Panc1 (cell line): ENCODE measurements around the gene CEMIP. TPM values are rescaled to one million over a fixed set of nuclear protein-coding genes. Genes with fewer than 3 reads are reported as not detected.

ENCODE experiments used
- ATAC-seq: fragments of 200-7000 bp; cut with Tn5 transposase; 2 replicates; pipeline ENCODE4 v1.9.1; 2020; ENCODE audit warnings: mild to moderate bottlenecking, moderate library complexity
- BruUV-seq: library from RNA; stranded (reverse); fragments of 400-500 nt; replicated peaks from 2 replicates; lab custom pipeline; 2021; lab: Mats Ljungman, UMichigan
- CTCF ChIA-PET: fragments of 300-600 bp; sonication (Branson Sonifier 250); formaldehyde crosslinking; loops from one replicate; lab custom pipeline; 2022; ENCODE audit warnings: antibody characterized with exemption; lab: Charles Lee
- POLR2A ChIA-PET: fragments of 300-600 bp; sonication (Branson Sonifier 250); formaldehyde crosslinking; loops from one replicate; lab custom pipeline; 2022; ENCODE audit warnings: antibody characterized with exemption; lab: Charles Lee
- DNase-seq: peaks from one replicate; pipeline ENCODE4 v3.0.0-alpha.2; 2010; ENCODE audit warnings: low read depth, low spot score
- H3K27ac ChIP-seq: 2 replicates; pipeline ENCODE4 v1.5.1; 2011; ENCODE audit warnings: mild to moderate bottlenecking, low read length, inconsistent platforms
- H3K27me3 ChIP-seq: fragments of 200-500 bp; sonication (Bioruptor generic); 2 replicates; pipeline ENCODE4 v1.6.0; 2014; ENCODE audit warnings: low read length, inconsistent platforms; ENCODE audit not compliant: control insufficient read depth, insufficient read depth
- H3K36me3 ChIP-seq: fragments of 200-500 bp; sonication (Bioruptor generic); 2 replicates; pipeline ENCODE4 v1.5.1; 2014; ENCODE audit warnings: inconsistent platforms, mild to moderate bottlenecking, low read length, moderate library complexity; ENCODE audit not compliant: control insufficient read depth, insufficient read depth
- H3K4me1 ChIP-seq: 2 replicates; pipeline ENCODE4 v1.5.1; 2011; ENCODE audit warnings: inconsistent platforms, mild to moderate bottlenecking, low read length, moderate library complexity; ENCODE audit not compliant: control insufficient read depth, insufficient read depth
- H3K4me3 ChIP-seq, 2 experiments: 2 replicates each; pipeline ENCODE4 v1.5.1; 2011 to 2012; ENCODE audit warnings: low read depth in 2 of 2, low read length in 2 of 2, mild to moderate bottlenecking in 2 of 2, inconsistent platforms in 1 of 2, moderate library complexity in 1 of 2
- H3K9me3 ChIP-seq: fragments of 200-500 bp; sonication (Bioruptor generic); 2 replicates; pipeline ENCODE4 v1.5.1; 2014; ENCODE audit warnings: low read depth, mild to moderate bottlenecking, inconsistent platforms, low read length, moderate library complexity; ENCODE audit not compliant: control insufficient read depth, insufficient read depth
- CTCF ChIP-seq: fragments of 450-650 bp; IDR thresholded peaks from 2 replicates; pipeline ENCODE4 v1.5.1; 2017; ENCODE audit warnings: mild to moderate bottlenecking
- POLR2AphosphoS5 ChIP-seq: IDR thresholded peaks from 2 replicates; pipeline ENCODE4 v1.6.1; 2012; ENCODE audit warnings: mild to moderate bottlenecking, low read depth, low read length, moderate library complexity
- REST ChIP-seq, 2 experiments: IDR thresholded peaks; 2 replicates each; pipeline ENCODE4 v1.6.1; 2011 to 2012; ENCODE audit warnings: low read depth in 2 of 2, control low read depth in 1 of 2, low read length in 1 of 2, mild to moderate bottlenecking in 1 of 2, moderate library complexity in 1 of 2; ENCODE audit not compliant: insufficient read depth in 1 of 2
- SIN3A ChIP-seq: IDR thresholded peaks from 2 replicates; pipeline ENCODE4 v1.6.1; 2012; ENCODE audit warnings: low read depth, mild to moderate bottlenecking, low read length, moderate library complexity, borderline replicate concordance; ENCODE audit not compliant: insufficient read depth
- TCF7L2 ChIP-seq: IDR thresholded peaks from 2 replicates; pipeline ENCODE4 v1.6.1; 2011; ENCODE audit warnings: mild to moderate bottlenecking, low read depth, low read length, inconsistent platforms
- in situ Hi-C: cut with HindIII; loops from 2 replicates; pipeline ENCODE4 v1.10.0; 2016; ENCODE audit warnings: low sequenced_read_pairs, low pct_unique_long_range_greater_than_20kb
- intact Hi-C: fragments of 100-400 bp; cut with micrococcal nuclease; formaldehyde crosslinking; loops from one replicate; pipeline ENCODE4 v1.10.0; 2022; ENCODE audit not compliant: unreplicated experiment
- total RNA-seq: library from RNA; stranded (reverse); gene quantifications from one replicate; pipeline ENCODE4 v1.2.1, GENCODE V29; 2021; ENCODE audit not compliant: unreplicated experiment

Gene CEMIP
- total RNA-seq, 1 experiment from 2014 or later, result 0.46 TPM

GRCh38 chr15:80768158-80768557, 11.0 kb upstream of the CEMIP start:
- DNase-seq, result no peak

GRCh38 chr15:80769153-80769828, 9.9 kb upstream of the CEMIP start:
- TF ChIP-seq REST (IDR thresholded peaks at IDR 0.05; ENCODE audit: insufficient read depth in 1 of 2, low read depth in 2 of 2, low read length in 1 of 2), result no peak
- no peak for TF ChIP-seq TCF7L2
- TF ChIP-seq SIN3A, result no peak
- no peak for TF ChIP-seq POLR2AphosphoS5
- TF ChIP-seq CTCF, result no peak
- intact Hi-C loops (no loop called here), in situ Hi-C loops (no loop called here)
- Histone ChIP-seq H3K4me3 (no peak overlapping the region), H3K27me3 (no peaks in the 10 kb centered on the region; the same call in 1 of the 2 replicates), H3K36me3 (no peaks in the 10 kb centered on the region), H3K4me1 (no peaks in the 10 kb centered on the region), H3K9me3 (no peaks in the 10 kb centered on the region), H3K27ac (no peak overlapping the region)
- ChIA-PET CTCF (no interaction called here), POLR2A (no interaction called here)
- DNase-seq (no peak), ATAC-seq (no peak)
- no TSS peak for BruUV-seq

More at GRCh38 chr15:80768158-80768557, 11.0 kb upstream of the CEMIP start:
- Histone ChIP-seq H3K27ac (no peak overlapping the region), H3K4me3 (no peak overlapping the region), H3K27me3 (no peaks in the 10 kb centered on the region), H3K9me3 (no peaks in the 10 kb centered on the region), H3K36me3 (no peaks in the 10 kb centered on the region), H3K4me1 (no peaks in the 10 kb centered on the region)
- no peak for ATAC-seq
- ChIA-PET POLR2A (no interaction called here), CTCF (no interaction called here)
- in situ Hi-C loops, result no loop called here
- BruUV-seq, result no TSS peak
- no peak for TF ChIP-seq CTCF
- TF ChIP-seq POLR2AphosphoS5, result no peak
- no peak for TF ChIP-seq REST (IDR thresholded peaks at IDR 0.05; ENCODE audit: insufficient read depth in 1 of 2, low read depth in 2 of 2, low read length in 1 of 2)
- TF ChIP-seq TCF7L2, result no peak
- TF ChIP-seq SIN3A, result no peak
- intact Hi-C loops, result no loop called here
